Osteoblast (primary cell): ENCODE data around the gene SRPK2. TPM values are rescaled to one million over a fixed set of nuclear protein-coding genes. Genes with fewer than 3 reads are reported as not detected.

ENCODE experiments used
- DNase-seq: peaks from one replicate; pipeline ENCODE4 v3.0.0; 2011; ENCODE audit warnings: low spot score, mixed read lengths; ENCODE audit not compliant: insufficient read length; ENCODE audit errors: missing footprints
- H2AFZ ChIP-seq: 2 replicates; pipeline ENCODE4 v1.6.0; 2011; ENCODE audit warnings: mild to moderate bottlenecking, low read length
- H3K27ac ChIP-seq: 2 replicates; pipeline ENCODE4 v1.5.1; 2011; ENCODE audit warnings: mild to moderate bottlenecking, low read depth, low read length, moderate library complexity
- H3K27me3 ChIP-seq: 2 replicates; pipeline ENCODE4 v1.6.0; 2012; ENCODE audit warnings: mild to moderate bottlenecking, control low read depth, inconsistent platforms, low read length, moderate library complexity; ENCODE audit not compliant: insufficient read depth
- H3K36me3 ChIP-seq: 2 replicates; pipeline ENCODE4 v1.5.1; 2011; ENCODE audit warnings: mild to moderate bottlenecking, low read length, control low read depth, moderate library complexity; ENCODE audit not compliant: insufficient read depth
- H3K4me1 ChIP-seq: 2 replicates; pipeline ENCODE4 v1.5.1; 2011; ENCODE audit warnings: mild to moderate bottlenecking, low read length, control low read depth, moderate library complexity; ENCODE audit not compliant: insufficient read depth
- H3K4me2 ChIP-seq: 2 replicates; pipeline ENCODE4 v1.6.0; 2011; ENCODE audit warnings: mild to moderate bottlenecking, low read length; ENCODE audit not compliant: insufficient read depth
- H3K4me3 ChIP-seq: fragments of 200-600 bp; sonication (generic); 3 replicates; pipeline ENCODE4 v1.5.1; 2012; ENCODE audit warnings: mild to moderate bottlenecking, low read length, inconsistent platforms; ENCODE audit not compliant: insufficient read depth
- H3K79me2 ChIP-seq: 2 replicates; pipeline ENCODE4 v1.6.0; 2012; ENCODE audit warnings: mild to moderate bottlenecking, low read length, control low read depth, inconsistent platforms; ENCODE audit not compliant: insufficient read depth
- H3K9me3 ChIP-seq: 2 replicates; pipeline ENCODE4 v1.5.1; 2011; ENCODE audit warnings: low read depth, low read length, control low read depth
- H4K20me1 ChIP-seq: 2 replicates; pipeline ENCODE4 v1.6.0; 2012; ENCODE audit warnings: mild to moderate bottlenecking, low read length, control low read depth; ENCODE audit not compliant: insufficient read depth
- CTCF ChIP-seq: IDR thresholded peaks from 2 replicates; pipeline ENCODE4 v1.5.1; 2011; ENCODE audit warnings: mild to moderate bottlenecking, low read depth, low read length, moderate library complexity; ENCODE audit errors: extremely low read depth
- total RNA-seq: library from RNA; depleted of rRNA; stranded (reverse); fragments of >200 nt; gene quantifications from 2 replicates; pipeline ENCODE4 v1.2.3, GENCODE V29; 2012

SRPK2 gene
- total RNA-seq, 1 donor, result 82.2 TPM

- peaks cover 67% of the 10 kb centered on the region for H3K79me2 ChIP-seq
- peaks cover 11% of the 10 kb centered on the region for H4K20me1 ChIP-seq
- H3K27me3 ChIP-seq, result no peaks in the 10 kb centered on the region
- DNase-seq, result no peak
- TF ChIP-seq CTCF, result no peak
- no peak overlapping the region for H3K27ac ChIP-seq
- no peaks in the 10 kb centered on the region for H3K4me1 ChIP-seq
- H3K4me2 ChIP-seq, result no peak overlapping the region
- no peaks in the 10 kb centered on the region for H3K9me3 ChIP-seq
- H2AFZ ChIP-seq, result no peak overlapping the region
- no peaks in the 10 kb centered on the region for H3K36me3 ChIP-seq
- H3K4me3 ChIP-seq, result no peak overlapping the region
These were observed 211.7 kb downstream of the SRPK2 start for GRCh38 chr7:105177026-105177425.

GRCh38 chr7:105173586-105173985 lies 215.1 kb downstream of the SRPK2 start:
- Histone ChIP-seq H3K4me3 (no peak overlapping the region), H4K20me1 (peaks cover 8% of the 10 kb centered on the region), H2AFZ (no peak overlapping the region), H3K4me1 (no peaks in the 10 kb centered on the region), H3K9me3 (no peaks in the 10 kb centered on the region), H3K4me2 (no peak overlapping the region), H3K27me3 (no peaks in the 10 kb centered on the region), H3K36me3 (no peaks in the 10 kb centered on the region), H3K79me2 (peaks cover 46% of the 10 kb centered on the region), H3K27ac (no peak overlapping the region)
- no peak for TF ChIP-seq CTCF
- no peak for DNase-seq

- Histone ChIP-seq H2AFZ (no peak overlapping the region), H3K27ac (no peak overlapping the region), H3K27me3 (no peaks in the 10 kb centered on the region), H4K20me1 (peaks cover 3% of the 10 kb centered on the region), H3K4me3 (no peak overlapping the region), H3K79me2 (no peaks in the 10 kb centered on the region), H3K4me2 (no peak overlapping the region), H3K4me1 (no peaks in the 10 kb centered on the region), H3K36me3 (peaks cover 27% of the 10 kb centered on the region), H3K9me3 (no peaks in the 10 kb centered on the region)
- no peak for DNase-seq
- no peak for TF ChIP-seq CTCF
These were observed 224.0 kb downstream of the SRPK2 start for GRCh38 chr7:105164751-105165150.

GRCh38 chr7:105163718-105164117 lies 225.0 kb downstream of the SRPK2 start:
- H4K20me1 ChIP-seq, result peaks cover 3% of the 10 kb centered on the region
- H3K9me3 ChIP-seq, result no peaks in the 10 kb centered on the region
- H3K27ac ChIP-seq, result no peak overlapping the region
- H3K4me1 ChIP-seq, result no peaks in the 10 kb centered on the region
- no peak for TF ChIP-seq CTCF
- no peaks in the 10 kb centered on the region for H3K27me3 ChIP-seq
- H3K4me2 ChIP-seq, result no peak overlapping the region
- no peak for DNase-seq
- H3K4me3 ChIP-seq, result no peak overlapping the region
- no peaks in the 10 kb centered on the region for H3K79me2 ChIP-seq
- peaks cover 27% of the 10 kb centered on the region for H3K36me3 ChIP-seq
- H2AFZ ChIP-seq, result no peak overlapping the region
